Spleen (tissue), 11 donors: ENCODE results near the gene FSTL5. TPM values are rescaled to one million over a fixed set of nuclear protein-coding genes. Genes with fewer than 3 reads are reported as not detected.

Experiments used
- DNase-seq: peaks from one replicate; pipeline ENCODE4 v3.0.0-alpha.2; 2020
- H3K27ac ChIP-seq, 8 donors: fragments of 200-600 bp; sonication (generic) in 7 of 8; 1 replicate in 4 of 8; 2 replicates in 4 of 8; pipeline versions ENCODE4 v1.5.0 to v1.8.0; 2016 to 2021; ENCODE audit warnings: inconsistent platforms in 4 of 8, mild to moderate bottlenecking in 4 of 8, moderate library complexity in 1 of 8
- H3K27me3 ChIP-seq, 7 donors: fragments of 200-600 bp; sonication (generic) in 6 of 7; replicated peaks in 1 of 7; 1 replicate in 4 of 7; 2 replicates in 3 of 7; pipeline versions ENCODE4 v1.5.0 to v1.8.0; 2016 to 2021; ENCODE audit warnings: inconsistent platforms in 3 of 7, mild to moderate bottlenecking in 1 of 7
- H3K36me3 ChIP-seq, 6 donors: fragments of 200-600 bp; sonication (generic) in 5 of 6; 1 replicate in 4 of 6; 2 replicates in 2 of 6; pipeline versions ENCODE4 v1.5.0 to v1.8.0; 2016 to 2021; ENCODE audit warnings: inconsistent platforms in 2 of 6
- H3K4me1 ChIP-seq, 6 donors: fragments of 200-600 bp; sonication (generic) in 5 of 6; 1 replicate in 3 of 6; 2 replicates in 3 of 6; pipeline versions ENCODE4 v1.5.0 to v1.8.0; 2016 to 2021; ENCODE audit warnings: inconsistent platforms in 3 of 6
- H3K4me3 ChIP-seq, 8 donors: fragments of 200-600 bp; sonication (generic) in 7 of 8; 1 replicate in 4 of 8; 2 replicates in 4 of 8; pipeline versions ENCODE4 v1.5.0 to v1.8.0; 2016 to 2021; ENCODE audit warnings: inconsistent platforms in 4 of 8, mild to moderate bottlenecking in 4 of 8, moderate library complexity in 2 of 8
- H3K9me3 ChIP-seq, 8 donors: fragments of 200-600 bp; sonication (generic) in 7 of 8; 1 replicate in 4 of 8; 2 replicates in 4 of 8; pipeline versions ENCODE4 v1.5.0 to v1.8.0; 2016 to 2021; ENCODE audit warnings: inconsistent platforms in 4 of 8
- POLR2A ChIP-seq, 3 donors: fragments of 450-650 bp; IDR thresholded peaks; one replicate each; pipeline ENCODE4 v1.5.1; 2017; ENCODE audit warnings: antibody characterized with exemption in 3 of 3, mild to moderate bottlenecking in 1 of 3
- POLR2AphosphoS5 ChIP-seq, 3 donors: sonication (generic); formaldehyde crosslinking; IDR thresholded peaks; one replicate each; pipeline ENCODE4 v1.5.1; 2017; ENCODE audit warnings: antibody characterized with exemption in 3 of 3
- WGBS, 5 donors: extraction: QIAGEN DNeasy Blood & Tissue Kit in 3 of 5; methylation state at CpG; one replicate each; pipeline versions ENCODE4 v1.1.5 to v1.1.7; 2013 to 2018; 5-methylcytosine and 5-hydroxymethylcytosine counted together
- intact Hi-C: fragments of 100-400 bp; cut with DNase I; formaldehyde crosslinking; loops from one replicate; pipeline ENCODE4 v1.15.0; 2023; ENCODE audit warnings: low total_unique reads
- polyA plus RNA-seq, 3 donors: library from polyadenylated mRNA; stranded (reverse); fragments of 200-250 nt; gene quantifications; one replicate each; pipeline ENCODE4 v1.2.1, GENCODE V29; 2013
- total RNA-seq, 7 donors: library from RNA; depleted of rRNA in 3 of 7; stranded (reverse); fragments of >200 nt in 3 of 7; fragmentation: NEBNext Ultra II Directional in 4 of 7; extraction: Animal tissue kit (Norgen Biotek cat#: 25700) in 4 of 7; gene quantifications; one replicate each; pipeline versions ENCODE4 v1.1.0 to v1.2.1, GENCODE V29; 2016 to 2021
- TF ChIP-seq, protein P1 (sequence below), 11 experiments: fragments of 200-600 bp in 7 of 11; fragments of 450-650 bp in 4 of 11; sonication (generic) in 4 of 11; IDR thresholded peaks in 8 of 11; conservative IDR thresholded peaks in 3 of 11; 1 replicate in 7 of 11; 2 replicates in 4 of 11; pipeline versions ENCODE4 v1.4.0 to v1.8.0; 2016 to 2021; ENCODE audit warnings: antibody characterized with exemption in 11 of 11, inconsistent platforms in 4 of 11, mild to moderate bottlenecking in 1 of 11
- donor health status: healthy with polysubstance abuse.
- donor health status: DM: no; HTN: no; CAD: no; lungs with moderate emphysema.
- donor health status: DM: no; HTN: no; CAD: no.
- donor health status: Bipolar disorder and iron deficiency.
- donor health status: healthy.
- donor health status: DM: no; HTN: no; CAD: no.
- donor health status: DM: yes; HTN: yes; CAD: no.

FSTL5 gene
- total and polyA plus RNA-seq, 10 donors, result 0.02 TPM; not detected in 9

DNA sequence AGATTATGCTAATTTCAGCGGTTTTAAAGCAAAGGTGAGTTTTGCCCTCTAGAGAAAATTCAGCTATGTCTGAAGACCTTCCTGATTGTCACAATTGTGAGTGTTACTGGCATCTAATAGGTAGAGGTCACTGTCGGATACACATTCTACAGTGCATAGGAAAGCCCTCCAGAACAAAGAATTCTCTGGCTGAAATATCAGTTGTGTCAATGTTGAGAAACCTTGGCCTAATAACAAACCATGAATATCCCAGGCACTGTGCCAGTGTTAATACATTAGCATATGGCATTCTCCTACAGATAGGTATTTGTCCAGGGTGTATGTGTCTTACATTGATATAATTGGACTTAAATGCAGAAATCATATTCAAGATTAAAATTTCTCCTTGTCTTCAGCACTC lies 294.3 kb downstream of the FSTL5 start:
- no peaks in the 10 kb centered on the region for H3K4me1 ChIP-seq
- H3K27me3 ChIP-seq, result no peaks in the 10 kb centered on the region
- H3K9me3 ChIP-seq, result peaks cover 0 to 4% (median 0%) of the 10 kb centered on the region in 8 donors
- no peak for DNase-seq
- intact Hi-C loops, result no loop called here
- no peak overlapping the region for H3K27ac ChIP-seq
- no peaks in the 10 kb centered on the region for H3K36me3 ChIP-seq
- WGBS, 5 donors, result 75 to 83% (median 81%) methylated on average over 2 of the region's 2 CpGs
- TF ChIP-seq, protein P1, sequence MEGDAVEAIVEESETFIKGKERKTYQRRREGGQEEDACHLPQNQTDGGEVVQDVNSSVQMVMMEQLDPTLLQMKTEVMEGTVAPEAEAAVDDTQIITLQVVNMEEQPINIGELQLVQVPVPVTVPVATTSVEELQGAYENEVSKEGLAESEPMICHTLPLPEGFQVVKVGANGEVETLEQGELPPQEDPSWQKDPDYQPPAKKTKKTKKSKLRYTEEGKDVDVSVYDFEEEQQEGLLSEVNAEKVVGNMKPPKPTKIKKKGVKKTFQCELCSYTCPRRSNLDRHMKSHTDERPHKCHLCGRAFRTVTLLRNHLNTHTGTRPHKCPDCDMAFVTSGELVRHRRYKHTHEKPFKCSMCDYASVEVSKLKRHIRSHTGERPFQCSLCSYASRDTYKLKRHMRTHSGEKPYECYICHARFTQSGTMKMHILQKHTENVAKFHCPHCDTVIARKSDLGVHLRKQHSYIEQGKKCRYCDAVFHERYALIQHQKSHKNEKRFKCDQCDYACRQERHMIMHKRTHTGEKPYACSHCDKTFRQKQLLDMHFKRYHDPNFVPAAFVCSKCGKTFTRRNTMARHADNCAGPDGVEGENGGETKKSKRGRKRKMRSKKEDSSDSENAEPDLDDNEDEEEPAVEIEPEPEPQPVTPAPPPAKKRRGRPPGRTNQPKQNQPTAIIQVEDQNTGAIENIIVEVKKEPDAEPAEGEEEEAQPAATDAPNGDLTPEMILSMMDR (IDR thresholded peaks at IDR 0.05 in 8 of 11, conservative IDR thresholded peaks at IDR 0.05 in 3 of 11), result no peak
- no peak for TF ChIP-seq POLR2A (IDR thresholded peaks at IDR 0.05)
- no peak for TF ChIP-seq POLR2AphosphoS5 (IDR thresholded peaks at IDR 0.05)
- no peak overlapping the region for H3K4me3 ChIP-seq

DNA sequence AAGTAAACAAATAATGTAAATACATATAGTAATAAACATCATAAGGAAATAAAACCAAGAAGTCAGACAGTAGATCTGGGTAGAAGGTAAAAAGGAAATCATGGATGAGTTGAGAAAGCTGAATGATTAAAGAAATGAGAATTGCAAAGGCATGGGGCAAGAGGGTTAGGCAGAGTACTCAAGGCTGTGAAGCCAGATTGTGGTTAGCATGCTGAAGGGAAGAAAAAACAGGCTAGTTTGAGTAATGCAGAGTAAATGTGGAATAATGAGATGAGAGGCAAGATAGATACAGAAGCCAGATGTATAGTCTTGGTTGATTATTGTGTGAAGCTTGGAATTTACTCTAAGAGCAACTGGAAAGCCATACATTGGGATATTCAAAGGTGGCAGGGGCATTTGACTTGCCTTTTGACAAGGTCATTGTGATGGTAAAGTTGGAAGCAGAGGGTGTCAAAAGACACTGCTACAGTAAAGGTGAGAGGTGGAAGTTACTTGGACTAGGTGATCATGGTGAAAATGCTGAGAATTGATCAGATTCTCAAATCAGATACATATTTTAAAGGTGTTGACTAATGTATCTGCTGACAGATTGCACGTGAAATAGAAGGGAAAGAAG lies 307.0 kb downstream of the FSTL5 start:
- DNase-seq, result no peak
- H3K36me3 ChIP-seq, result no peaks in the 10 kb centered on the region
- intact Hi-C loops, result no loop called here
- 71 to 90% (median 73%) methylated on average over 1 of the region's 1 CpG for WGBS, 5 donors
- peaks cover 0 to 11% (median 3%) of the 10 kb centered on the region in 8 donors for H3K9me3 ChIP-seq
- H3K27ac ChIP-seq, result no peak overlapping the region
- no peak overlapping the region for H3K4me3 ChIP-seq
- no peaks in the 10 kb centered on the region for H3K27me3 ChIP-seq
- no peaks in the 10 kb centered on the region for H3K4me1 ChIP-seq
- TF ChIP-seq, protein P1 (IDR thresholded peaks at IDR 0.05 in 8 of 11, conservative IDR thresholded peaks at IDR 0.05 in 3 of 11), result no peak
- TF ChIP-seq POLR2AphosphoS5 (IDR thresholded peaks at IDR 0.05) (no peak), POLR2A (IDR thresholded peaks at IDR 0.05) (no peak)

DNA sequence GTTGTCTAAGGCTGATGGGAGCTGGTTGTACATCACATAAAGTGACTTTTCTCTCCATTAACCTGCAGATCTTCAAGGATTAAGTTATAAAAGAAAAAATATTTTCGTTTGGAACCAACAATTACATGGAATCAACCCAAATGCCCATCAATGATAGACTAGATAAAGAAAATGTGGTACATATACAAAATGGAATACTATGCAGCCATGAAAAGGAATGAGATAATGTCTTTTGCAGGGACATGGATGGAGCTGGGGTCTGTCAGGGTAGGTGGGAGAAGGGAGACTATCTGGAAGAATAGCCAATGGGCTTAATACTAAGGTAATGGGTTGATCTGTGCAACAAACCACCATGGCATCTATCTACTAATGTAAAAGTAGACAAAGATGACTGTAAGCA lies 313.2 kb downstream of the FSTL5 start:
- Histone ChIP-seq H3K4me1 (no peaks in the 10 kb centered on the region), H3K36me3 (no peaks in the 10 kb centered on the region), H3K9me3 (peaks cover 0 to 29% (median 16%) of the 10 kb centered on the region in 8 donors), H3K27me3 (no peaks in the 10 kb centered on the region), H3K4me3 (no peak overlapping the region), H3K27ac (no peak overlapping the region)
- WGBS, 5 donors, result 8 to 47% (median 34%) methylated on average over 1 of the region's 1 CpG
- DNase-seq, result no peak
- TF ChIP-seq, protein P1 (IDR thresholded peaks at IDR 0.05 in 8 of 11, conservative IDR thresholded peaks at IDR 0.05 in 3 of 11), result no peak
- TF ChIP-seq POLR2AphosphoS5 (IDR thresholded peaks at IDR 0.05) (no peak), POLR2A (IDR thresholded peaks at IDR 0.05) (no peak)
- intact Hi-C loops, result no loop called here

DNA sequence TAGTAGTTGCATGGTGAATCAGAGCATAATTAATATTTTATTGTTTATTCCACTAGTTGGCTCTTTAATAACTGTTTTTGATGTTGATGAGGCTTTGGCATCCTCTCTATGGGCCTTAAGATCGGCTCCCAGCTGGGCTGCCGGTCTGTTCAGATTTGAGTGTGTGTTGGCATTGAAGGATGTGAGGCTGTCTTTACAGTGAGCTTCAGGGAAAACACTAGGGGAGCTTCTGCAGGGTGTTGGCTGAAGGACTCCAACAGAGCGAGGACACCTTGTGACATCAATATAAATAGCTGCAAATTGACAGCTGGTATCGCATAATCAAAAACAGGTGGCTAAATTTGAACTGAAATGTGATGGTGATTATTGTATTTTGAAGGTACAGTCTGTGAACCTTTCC lies 322.0 kb downstream of the FSTL5 start:
- Histone ChIP-seq H3K36me3 (no peaks in the 10 kb centered on the region), H3K4me1 (no peaks in the 10 kb centered on the region), H3K27ac (no peak overlapping the region), H3K4me3 (no peak overlapping the region), H3K27me3 (no peaks in the 10 kb centered on the region), H3K9me3 (peaks cover 0 to 6% (median 0%) of the 10 kb centered on the region in 8 donors)
- no peak for TF ChIP-seq POLR2A (IDR thresholded peaks at IDR 0.05)
- TF ChIP-seq POLR2AphosphoS5 (IDR thresholded peaks at IDR 0.05), result no peak
- 69 to 84% (median 79%) methylated on average over 4 of the region's 4 CpGs for WGBS, 5 donors
- DNase-seq, result no peak
- intact Hi-C loops, result no loop called here
